Activated CD8-positive, alpha-beta memory T cell treated with anti-CD3 and anti-CD28 coated beads for 48 hours (primary cell): ENCODE results near the gene CDH6.

Source experiments
- DNase-seq, 3 experiments: peaks; one replicate each; pipeline ENCODE4 v3.0.0-alpha.2; 2020; ENCODE audit warnings: low read depth in 2 of 3, low spot score in 2 of 3

The CDH6 gene

DNA sequence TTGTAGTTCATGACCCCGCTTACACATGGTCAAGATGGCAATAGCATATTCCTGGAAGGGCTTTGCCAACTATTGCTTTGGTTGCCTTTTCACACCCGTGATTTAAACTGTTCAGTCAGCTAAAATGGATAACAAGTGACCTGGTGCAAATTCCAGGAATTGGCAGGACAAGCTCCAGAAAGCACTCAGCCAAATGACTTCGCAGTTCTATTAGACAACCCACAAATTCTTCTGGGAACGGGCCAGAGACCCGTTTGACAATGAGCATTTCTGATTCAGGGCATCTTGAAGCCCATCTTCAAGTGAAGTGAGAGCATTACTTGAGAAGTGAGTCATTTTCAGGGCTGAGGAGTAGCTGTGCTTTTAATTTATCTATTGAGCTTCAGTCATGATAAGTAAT, 173.5 kb downstream of the CDH6 start:
- DNase-seq = no peak

- no peak for DNase-seq
Measured at GRCh38 chr5:31372124-31372523, 178.6 kb downstream of the CDH6 start.

DNA sequence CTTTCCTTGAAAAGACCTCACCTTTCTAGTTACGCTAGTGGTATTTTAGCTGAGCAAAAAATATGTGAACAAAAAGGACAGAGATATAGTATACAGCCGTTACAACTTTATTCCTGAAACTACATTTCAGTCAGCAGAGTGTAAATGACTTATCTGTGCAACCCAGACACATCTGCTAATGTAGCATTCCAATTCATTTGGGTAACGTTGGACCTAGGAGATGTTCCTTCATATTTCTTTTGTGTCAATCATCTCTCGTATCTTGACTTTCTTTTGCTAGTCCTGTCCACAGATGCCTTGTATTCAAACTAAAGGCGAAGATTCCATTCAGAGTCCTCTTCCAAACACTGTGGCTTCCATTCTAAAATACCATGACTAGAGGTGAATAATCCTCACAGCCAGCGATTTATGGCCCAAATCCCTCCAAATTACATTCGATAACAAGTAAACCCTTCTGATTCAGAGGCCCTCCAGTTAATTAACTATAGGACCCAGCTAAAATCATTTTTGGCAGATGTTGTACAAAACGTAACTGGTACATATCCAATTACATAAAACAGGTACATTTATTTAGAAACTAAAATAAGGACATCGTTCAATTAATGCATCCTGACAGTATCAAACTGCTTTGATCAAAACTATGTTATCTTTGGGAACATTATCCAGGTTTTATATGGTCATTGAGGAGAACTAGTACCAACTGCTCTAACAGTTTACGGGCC, 182.7 kb downstream of the CDH6 start:
- no peak for DNase-seq

- no peak for DNase-seq
Measured at GRCh38 chr5:31377274-31377946, 183.9 kb downstream of the CDH6 start.

- no peak for DNase-seq
Measured at GRCh38 chr5:31378136-31378535, 184.7 kb downstream of the CDH6 start.
